Gastrocnemius medialis (tissue), 4 donors: ENCODE data around the gene CEACAM7. TPM values are rescaled to one million over a fixed set of nuclear protein-coding genes. Genes with fewer than 3 reads are reported as not detected.

Experiments
- ATAC-seq, 2 donors: fragments of 150-250 bp; one replicate each; pipeline ENCODE4 v1.9.1; 2016
- DNase-seq, 2 donors: peaks; one replicate each; pipeline ENCODE4 v3.0.0-alpha.2; 2019
- H3K27ac ChIP-seq, 4 donors: fragments of 200-600 bp; sonication (generic); 1 replicate in 1 of 4; 2 replicates in 3 of 4; pipeline ENCODE4 v1.5.1; 2016 to 2018; ENCODE audit warnings: mild to moderate bottlenecking in 2 of 4, moderate library complexity in 1 of 4
- H3K27me3 ChIP-seq, 3 donors: fragments of 200-600 bp; sonication (generic) in 2 of 3; 1 replicate in 1 of 3; 2 replicates in 2 of 3; pipeline versions ENCODE4 v1.5.1 to v1.6.0; 2016 to 2019; ENCODE audit warnings: mild to moderate bottlenecking in 1 of 3, moderate library complexity in 1 of 3
- H3K36me3 ChIP-seq, 2 donors: fragments of 200-600 bp; sonication (generic) in 1 of 2; one replicate each; pipeline ENCODE4 v1.5.1; 2017 to 2018
- H3K4me1 ChIP-seq, 2 donors: fragments of 200-600 bp; sonication (generic) in 1 of 2; one replicate each; pipeline ENCODE4 v1.5.1; 2016 to 2017; ENCODE audit warnings: mild to moderate bottlenecking in 2 of 2
- H3K4me3 ChIP-seq, 4 donors: fragments of 200-600 bp; sonication (generic) in 3 of 4; 1 replicate in 1 of 4; 2 replicates in 3 of 4; pipeline ENCODE4 v1.5.1; 2016 to 2019; ENCODE audit warnings: mild to moderate bottlenecking in 2 of 4
- H3K9me3 ChIP-seq, 3 donors: fragments of 200-600 bp; sonication (generic) in 2 of 3; 1 replicate in 1 of 3; 2 replicates in 2 of 3; pipeline ENCODE4 v1.5.1; 2016 to 2019
- CTCF ChIP-seq, 5 experiments: fragments of 450-650 bp in 3 of 5; fragments of 200-600 bp in 2 of 5; sonication (generic) in 2 of 5; IDR thresholded peaks in 4 of 5; conservative IDR thresholded peaks in 1 of 5; 1 replicate in 4 of 5; 2 replicates in 1 of 5; pipeline ENCODE4 v1.5.1; 2016 to 2019; ENCODE audit warnings: antibody characterized with exemption in 5 of 5, mild to moderate bottlenecking in 3 of 5, moderate library complexity in 3 of 5
- POLR2A ChIP-seq, 2 donors: fragments of 450-650 bp; IDR thresholded peaks; one replicate each; pipeline ENCODE4 v1.6.1; 2017; ENCODE audit warnings: antibody characterized with exemption in 2 of 2, mild to moderate bottlenecking in 2 of 2, moderate library complexity in 2 of 2
- in situ Hi-C, 4 donors: fragments of 200-750 bp; cut with MboI; loops; one replicate each; pipeline versions ENCODE4 v1.15.0 to v1.8.0; 2017; ENCODE audit warnings: low sequenced_read_pairs in 4 of 4
- intact Hi-C: fragments of 100-400 bp; cut with DNase I; formaldehyde crosslinking; loops from one replicate; pipeline ENCODE4 v1.15.1; 2023; ENCODE audit warnings: low total_unique reads
- total RNA-seq, 4 donors: library from RNA; depleted of rRNA; stranded (reverse); fragments of >200 nt; gene quantifications; one replicate each; pipeline versions ENCODE4 v1.1.0 to v1.2.3, GENCODE V29; 2016

Gene CEACAM7
- total RNA-seq, result 1 to 10 TPM in 1 of 4 donors, not detected in 3; 5.7 TPM

DNA sequence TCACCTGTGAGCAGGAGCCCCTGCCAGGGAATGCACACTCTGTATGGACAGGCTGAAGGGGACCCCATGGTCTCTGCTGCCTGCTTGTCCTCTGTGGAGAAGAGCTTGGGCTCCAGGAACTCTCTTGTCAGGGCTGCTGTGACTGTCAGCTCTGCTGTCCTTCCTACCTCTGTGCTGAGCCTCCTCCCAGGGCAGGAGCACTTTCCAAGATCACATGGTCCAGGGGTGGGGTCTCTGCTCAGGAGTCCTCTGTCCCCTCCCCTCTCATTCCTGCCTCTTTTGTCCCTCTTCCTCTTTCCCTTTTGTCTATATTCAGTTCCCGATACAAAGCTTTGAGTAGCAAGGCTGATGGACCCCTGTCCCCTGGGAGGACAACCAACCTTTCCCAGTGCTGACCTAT is at the start of gene CEACAM7:
TSS of gene CEACAM7 (minus strand) at position 173 of the 400 bp plus-strand sequence. CDS start at position 68, 105 bp downstream.
- intact Hi-C loops (no loop called here), in situ Hi-C loops (no loop called here)
- no peaks in the 10 kb centered on the region for H3K4me1 ChIP-seq
- H3K4me3 ChIP-seq, result no peak within 1 kb of the TSS
- TF ChIP-seq CTCF (IDR thresholded peaks at IDR 0.05 in 4 of 5, conservative IDR thresholded peaks at IDR 0.05 in 1 of 5) (no peak), POLR2A (IDR thresholded peaks at IDR 0.05) (no peak)
- no peaks in the 10 kb centered on the region for H3K36me3 ChIP-seq
- DNase-seq, result no peak
- no peaks in the 10 kb centered on the region for H3K27me3 ChIP-seq
- H3K9me3 ChIP-seq, result no peaks in the 10 kb centered on the region
- ATAC-seq, result no peak
- no peak within 1 kb of the TSS for H3K27ac ChIP-seq

GRCh38 chr19:41735071-41735600 is 47.1 kb upstream of the CEACAM7 start:
- H3K36me3 ChIP-seq, result no peaks in the 10 kb centered on the region
- intact Hi-C loops, result no loop called here
- no peak for TF ChIP-seq POLR2A (IDR thresholded peaks at IDR 0.05)
- no peak for TF ChIP-seq CTCF (IDR thresholded peaks at IDR 0.05 in 4 of 5, conservative IDR thresholded peaks at IDR 0.05 in 1 of 5)
- peaks cover 0 to 4% (median 0%) of the 10 kb centered on the region in 3 donors for H3K27me3 ChIP-seq
- in situ Hi-C loops, result no loop called here
- no peak overlapping the region for H3K4me3 ChIP-seq
- DNase-seq (no peak), ATAC-seq (no peak)
- no peak overlapping the region for H3K27ac ChIP-seq
- H3K9me3 ChIP-seq, result no peaks in the 10 kb centered on the region
- no peaks in the 10 kb centered on the region for H3K4me1 ChIP-seq

- in situ Hi-C loops (no loop called here), intact Hi-C loops (no loop called here)
- H3K36me3 ChIP-seq, result no peaks in the 10 kb centered on the region
- ATAC-seq, result no peak
- H3K4me3 ChIP-seq, result no peak overlapping the region
- H3K9me3 ChIP-seq, result no peaks in the 10 kb centered on the region
- TF ChIP-seq CTCF (IDR thresholded peaks at IDR 0.05 in 4 of 5, conservative IDR thresholded peaks at IDR 0.05 in 1 of 5) (no peak), POLR2A (IDR thresholded peaks at IDR 0.05) (no peak)
- peaks cover 0 to 4% (median 0%) of the 10 kb centered on the region in 3 donors for H3K27me3 ChIP-seq
- no peaks in the 10 kb centered on the region for H3K4me1 ChIP-seq
- no peak for DNase-seq
- no peak overlapping the region for H3K27ac ChIP-seq
These were observed 46.5 kb upstream of the CEACAM7 start for GRCh38 chr19:41734585-41734984.

- Histone ChIP-seq H3K4me1 (no peaks in the 10 kb centered on the region), H3K4me3 (no peak overlapping the region), H3K36me3 (no peaks in the 10 kb centered on the region), H3K27ac (no peak overlapping the region), H3K27me3 (peaks cover 0 to under 1% (median 0%) of the 10 kb centered on the region in 3 donors), H3K9me3 (no peaks in the 10 kb centered on the region)
- DNase-seq, result no peak
- TF ChIP-seq POLR2A (IDR thresholded peaks at IDR 0.05) (no peak), CTCF (IDR thresholded peaks at IDR 0.05 in 4 of 5, conservative IDR thresholded peaks at IDR 0.05 in 1 of 5) (no peak)
- intact Hi-C loops (no loop called here), in situ Hi-C loops (no loop called here)
- ATAC-seq, result no peak
These were observed 46.1 kb upstream of the CEACAM7 start for GRCh38 chr19:41734156-41734555.

DNA sequence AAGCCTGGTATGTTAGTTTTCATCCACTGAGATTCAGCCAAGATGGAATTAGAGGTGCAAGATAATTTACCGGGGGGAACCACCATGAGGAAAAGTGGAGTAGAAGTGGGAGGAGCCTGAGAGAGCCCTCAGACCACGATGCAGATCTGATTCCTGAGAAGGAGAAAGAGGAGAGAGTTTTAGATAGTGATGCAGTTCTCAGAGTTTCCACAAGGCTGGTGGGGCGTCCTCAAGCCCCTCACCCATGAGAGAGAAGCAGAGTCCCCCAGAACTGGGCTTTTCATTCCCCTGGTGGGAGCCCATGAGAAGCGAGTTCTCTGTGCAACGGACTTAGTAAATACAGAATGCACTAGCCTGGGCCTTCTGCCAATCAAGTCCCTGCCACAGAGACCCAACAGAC is 38.4 kb upstream of the CEACAM7 start:
- no peaks in the 10 kb centered on the region for H3K4me1 ChIP-seq
- no peak for DNase-seq
- no peak overlapping the region for H3K4me3 ChIP-seq
- no peaks in the 10 kb centered on the region for H3K9me3 ChIP-seq
- in situ Hi-C loops, result no loop called here
- H3K36me3 ChIP-seq, result no peaks in the 10 kb centered on the region
- H3K27me3 ChIP-seq, result peaks cover 0 to 7% (median 0%) of the 10 kb centered on the region in 3 donors
- intact Hi-C loops, result no loop called here
- no peak for ATAC-seq
- TF ChIP-seq POLR2A (IDR thresholded peaks at IDR 0.05), result no peak
- no peak for TF ChIP-seq CTCF (IDR thresholded peaks at IDR 0.05 in 4 of 5, conservative IDR thresholded peaks at IDR 0.05 in 1 of 5)
- no peak overlapping the region for H3K27ac ChIP-seq
